SU-DHL-6 (cell line): ENCODE measurements around the gene EXT2.

Experiments used
- EZH2phosphoT487 ChIP-seq: fragments of 200-600 bp; sonication (generic), shearing (Covaris generic); conservative IDR thresholded peaks from 2 replicates; pipeline ENCODE4 v1.6.1; 2018; ENCODE audit warnings: mild to moderate bottlenecking, antibody characterized with exemption, low read length, moderate library complexity, mixed read lengths
- TF ChIP-seq, protein P1 (sequence below): fragments of 200-600 bp; sonication (generic); IDR thresholded peaks from one replicate; pipeline ENCODE4 v1.5.1; 2017; ENCODE audit warnings: antibody characterized with exemption, mild to moderate bottlenecking, low read length, moderate library complexity; ENCODE audit not compliant: insufficient read depth, poor library complexity, severe bottlenecking

DNA sequence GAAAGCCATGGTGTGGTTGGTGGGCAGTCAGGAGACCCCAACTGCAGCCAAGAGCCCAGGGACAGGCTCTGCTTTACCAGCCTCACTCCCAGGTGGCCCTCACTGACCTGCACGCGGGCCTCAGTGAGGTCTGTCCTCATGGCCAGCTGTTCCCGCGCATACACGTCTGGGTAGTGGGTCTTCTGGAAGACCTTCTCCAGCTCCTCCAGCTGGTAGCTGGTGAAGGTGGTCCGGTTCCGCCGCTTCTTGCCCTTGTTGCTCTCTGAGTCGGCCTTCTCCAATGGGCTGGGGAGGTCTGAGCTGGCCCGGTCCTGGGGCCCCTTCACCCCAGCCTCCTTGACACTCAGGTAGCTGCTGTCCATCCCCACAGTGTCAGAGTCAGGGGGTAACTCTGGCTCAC, 179.8 kb downstream of the EXT2 start:
- TF ChIP-seq EZH2phosphoT487 = no peak
- TF ChIP-seq, protein P1, sequence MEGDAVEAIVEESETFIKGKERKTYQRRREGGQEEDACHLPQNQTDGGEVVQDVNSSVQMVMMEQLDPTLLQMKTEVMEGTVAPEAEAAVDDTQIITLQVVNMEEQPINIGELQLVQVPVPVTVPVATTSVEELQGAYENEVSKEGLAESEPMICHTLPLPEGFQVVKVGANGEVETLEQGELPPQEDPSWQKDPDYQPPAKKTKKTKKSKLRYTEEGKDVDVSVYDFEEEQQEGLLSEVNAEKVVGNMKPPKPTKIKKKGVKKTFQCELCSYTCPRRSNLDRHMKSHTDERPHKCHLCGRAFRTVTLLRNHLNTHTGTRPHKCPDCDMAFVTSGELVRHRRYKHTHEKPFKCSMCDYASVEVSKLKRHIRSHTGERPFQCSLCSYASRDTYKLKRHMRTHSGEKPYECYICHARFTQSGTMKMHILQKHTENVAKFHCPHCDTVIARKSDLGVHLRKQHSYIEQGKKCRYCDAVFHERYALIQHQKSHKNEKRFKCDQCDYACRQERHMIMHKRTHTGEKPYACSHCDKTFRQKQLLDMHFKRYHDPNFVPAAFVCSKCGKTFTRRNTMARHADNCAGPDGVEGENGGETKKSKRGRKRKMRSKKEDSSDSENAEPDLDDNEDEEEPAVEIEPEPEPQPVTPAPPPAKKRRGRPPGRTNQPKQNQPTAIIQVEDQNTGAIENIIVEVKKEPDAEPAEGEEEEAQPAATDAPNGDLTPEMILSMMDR = no peak
